A673 (cell line): Measurements from ENCODE around the gene SLC15A1. TPM values are rescaled to one million over a fixed set of nuclear protein-coding genes. Genes with fewer than 3 reads are reported as not detected.
"Not testable (repeated sequence)": the region's sequence is repeated elsewhere in the genome, so short reads cannot be mapped to it uniquely, and the experiment has no call there.

Experiments used
- BruUV-seq: library from RNA; stranded (reverse); fragments of 400-500 nt; replicated peaks from 2 replicates; lab custom pipeline; 2021; lab: Mats Ljungman, UMichigan
- CTCF ChIA-PET: fragments of 300-600 bp; sonication (Branson Sonifier 250); formaldehyde crosslinking; loops from one replicate; lab custom pipeline; 2022; ENCODE audit warnings: antibody characterized with exemption; lab: Charles Lee
- POLR2A ChIA-PET: fragments of 300-600 bp; sonication (Branson Sonifier 250); formaldehyde crosslinking; loops from one replicate; lab custom pipeline; 2022; ENCODE audit warnings: antibody characterized with exemption; ENCODE audit not compliant: low non-redundant PET; lab: Charles Lee
- DNase-seq: peaks from one replicate; pipeline ENCODE4 v3.0.0-alpha.2; 2015; ENCODE audit warnings: low spot score
- H3K27ac ChIP-seq: fragments of 200-600 bp; sonication (generic); 2 replicates; pipeline ENCODE4 v1.5.1; 2016; ENCODE audit warnings: mixed run types, low read depth, mild to moderate bottlenecking, mixed read lengths, antibody characterized with exemption, low read length; ENCODE audit not compliant: poor library complexity, severe bottlenecking
- H3K27me3 ChIP-seq: fragments of 200-600 bp; sonication (generic); replicated peaks from 2 replicates; pipeline ENCODE4 v1.6.1; 2017; ENCODE audit warnings: mixed run types, low read depth, mild to moderate bottlenecking, mixed read lengths, antibody characterized with exemption, low read length; ENCODE audit not compliant: insufficient read depth, poor library complexity
- H3K36me3 ChIP-seq: fragments of 200-600 bp; sonication (generic); 2 replicates; pipeline ENCODE4 v1.6.1; 2016; ENCODE audit warnings: mixed run types, mild to moderate bottlenecking, mixed read lengths, antibody characterized with exemption, low read length; ENCODE audit not compliant: insufficient read depth, poor library complexity, severe bottlenecking
- H3K4me1 ChIP-seq: fragments of 200-600 bp; sonication (generic); 2 replicates; pipeline ENCODE4 v1.6.1; 2017; ENCODE audit warnings: mixed run types, mild to moderate bottlenecking, mixed read lengths, antibody characterized with exemption, low read length; ENCODE audit not compliant: insufficient read depth, poor library complexity, severe bottlenecking
- H3K4me3 ChIP-seq: fragments of 200-600 bp; sonication (generic); 2 replicates; pipeline ENCODE4 v1.5.1; 2016; ENCODE audit warnings: low read depth, mixed run types, mild to moderate bottlenecking, mixed read lengths, low read length; ENCODE audit not compliant: poor library complexity, severe bottlenecking
- H3K9me3 ChIP-seq: fragments of 200-600 bp; sonication (generic); 2 replicates; pipeline ENCODE4 v1.6.1; 2016; ENCODE audit warnings: mixed run types, low read depth, mild to moderate bottlenecking, mixed read lengths, antibody characterized with exemption, low read length; ENCODE audit not compliant: poor library complexity, severe bottlenecking
- EZH2 ChIP-seq: fragments of 200-600 bp; sonication (generic); IDR thresholded peaks from 2 replicates; pipeline ENCODE4 v1.6.1; 2017; ENCODE audit warnings: borderline replicate concordance, low read depth, mild to moderate bottlenecking, mixed read lengths, antibody characterized with exemption, low read length; ENCODE audit not compliant: poor library complexity, severe bottlenecking
- intact Hi-C: fragments of 100-400 bp; cut with micrococcal nuclease; formaldehyde crosslinking; loops from one replicate; pipeline ENCODE4 v1.10.0; 2022; ENCODE audit not compliant: unreplicated experiment
- total RNA-seq: library from RNA; stranded (reverse); gene quantifications from 2 replicates; pipeline ENCODE4 v1.2.3, GENCODE V29; 2021
- TF ChIP-seq, protein P1 (sequence below): fragments of 300-800, 200-600 bp; sonication (generic); conservative IDR thresholded peaks from 2 replicates; pipeline ENCODE4 v1.5.1; 2017; ENCODE audit warnings: low read depth, mild to moderate bottlenecking, antibody characterized with exemption, low read length, moderate library complexity, mixed read lengths

SLC15A1 gene
- total RNA-seq, 1 experiment from 2014 or later: not detected

DNA sequence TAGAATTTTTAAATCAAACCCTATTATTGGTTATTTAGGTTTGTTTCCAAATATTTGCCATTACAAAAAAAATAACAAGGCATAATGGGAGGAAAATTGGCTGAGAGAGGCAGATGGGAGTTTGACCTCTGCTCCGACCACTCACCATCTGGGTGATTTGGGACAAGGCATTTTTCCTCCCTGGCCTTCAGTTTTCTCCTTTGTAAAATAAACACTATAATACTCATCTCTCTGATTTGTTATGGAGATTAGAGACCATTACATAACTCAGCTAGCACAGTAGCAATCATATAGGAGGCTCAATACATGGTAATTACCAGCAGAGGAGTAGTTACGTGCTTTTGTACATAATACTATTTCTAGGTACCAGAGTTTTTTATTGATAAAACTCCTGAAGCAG is 105.4 kb downstream of the SLC15A1 start:
- Histone ChIP-seq H3K4me1 (no peaks in the 10 kb centered on the region), H3K9me3 (no peaks in the 10 kb centered on the region), H3K4me3 (no peak overlapping the region), H3K27ac (no peak overlapping the region), H3K27me3 (no peaks in the 10 kb centered on the region), H3K36me3 (no peaks in the 10 kb centered on the region)
- intact Hi-C loops: no loop called here
- DNase-seq: no peak
- no TSS peak for BruUV-seq
- CTCF ChIA-PET: no interaction called here
- POLR2A ChIA-PET: no interaction called here
- no peak for TF ChIP-seq EZH2
- TF ChIP-seq, protein P1, sequence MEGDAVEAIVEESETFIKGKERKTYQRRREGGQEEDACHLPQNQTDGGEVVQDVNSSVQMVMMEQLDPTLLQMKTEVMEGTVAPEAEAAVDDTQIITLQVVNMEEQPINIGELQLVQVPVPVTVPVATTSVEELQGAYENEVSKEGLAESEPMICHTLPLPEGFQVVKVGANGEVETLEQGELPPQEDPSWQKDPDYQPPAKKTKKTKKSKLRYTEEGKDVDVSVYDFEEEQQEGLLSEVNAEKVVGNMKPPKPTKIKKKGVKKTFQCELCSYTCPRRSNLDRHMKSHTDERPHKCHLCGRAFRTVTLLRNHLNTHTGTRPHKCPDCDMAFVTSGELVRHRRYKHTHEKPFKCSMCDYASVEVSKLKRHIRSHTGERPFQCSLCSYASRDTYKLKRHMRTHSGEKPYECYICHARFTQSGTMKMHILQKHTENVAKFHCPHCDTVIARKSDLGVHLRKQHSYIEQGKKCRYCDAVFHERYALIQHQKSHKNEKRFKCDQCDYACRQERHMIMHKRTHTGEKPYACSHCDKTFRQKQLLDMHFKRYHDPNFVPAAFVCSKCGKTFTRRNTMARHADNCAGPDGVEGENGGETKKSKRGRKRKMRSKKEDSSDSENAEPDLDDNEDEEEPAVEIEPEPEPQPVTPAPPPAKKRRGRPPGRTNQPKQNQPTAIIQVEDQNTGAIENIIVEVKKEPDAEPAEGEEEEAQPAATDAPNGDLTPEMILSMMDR: no peak

DNA sequence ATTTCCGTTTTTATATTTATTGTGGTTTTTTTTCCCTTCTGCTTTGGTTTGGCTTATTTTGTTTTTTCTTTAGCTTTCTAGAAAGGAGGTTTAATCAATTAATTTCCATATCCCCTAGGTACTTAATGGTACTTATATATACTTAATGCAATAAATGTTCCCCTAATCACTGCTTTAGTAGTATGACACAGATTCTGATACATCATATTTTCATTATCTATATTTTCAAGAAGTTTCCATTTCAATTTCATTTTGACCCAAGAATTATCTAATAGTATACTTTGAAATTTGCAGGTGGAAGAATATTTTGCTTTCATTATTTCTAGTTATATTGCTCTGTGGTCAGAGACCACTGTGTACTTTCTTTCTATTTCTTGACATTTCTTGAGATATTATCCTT is 109.0 kb downstream of the SLC15A1 start:
- BruUV-seq: no TSS peak
- Histone ChIP-seq H3K27ac (no peak overlapping the region), H3K36me3 (no peaks in the 10 kb centered on the region), H3K4me1 (no peaks in the 10 kb centered on the region), H3K27me3 (no peaks in the 10 kb centered on the region), H3K9me3 (no peaks in the 10 kb centered on the region), H3K4me3 (no peak overlapping the region)
- DNase-seq: no peak
- intact Hi-C loops: no loop called here
- no peak for TF ChIP-seq EZH2
- TF ChIP-seq, protein P1: no peak
- ChIA-PET CTCF (interaction anchor here (0.6 kb wide), 1 partner anchor 31 kb away, joined by 3 read pairs; no protein-coding TSS in a partner anchor), POLR2A (no interaction called here)

DNA sequence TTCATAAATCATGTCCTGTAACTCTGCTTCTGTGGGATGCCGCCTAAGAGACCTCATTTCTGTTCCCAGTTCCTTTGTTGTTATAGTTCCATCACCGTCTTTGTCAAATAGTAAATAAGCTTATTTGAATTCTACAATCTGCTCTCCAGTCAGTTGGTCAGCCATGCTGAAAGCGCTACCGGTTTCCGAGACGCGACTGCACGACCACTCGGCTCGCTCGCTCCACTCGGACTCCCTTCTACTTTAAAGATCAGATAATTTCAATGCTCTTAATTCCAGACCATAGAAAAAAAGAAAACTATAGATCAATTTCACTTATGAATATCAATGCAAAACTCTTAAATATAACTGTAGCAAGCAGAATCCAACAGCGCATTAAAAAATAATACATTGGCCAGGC is 111.4 kb downstream of the SLC15A1 start:
- no peaks in the 10 kb centered on the region for H3K36me3 ChIP-seq
- no peak overlapping the region for H3K4me3 ChIP-seq
- intact Hi-C loops: no loop called here
- CTCF ChIA-PET: no interaction called here
- no peak overlapping the region for H3K27ac ChIP-seq
- H3K9me3 ChIP-seq: no peaks in the 10 kb centered on the region
- TF ChIP-seq EZH2: no peak
- TF ChIP-seq, protein P1: no peak
- no peaks in the 10 kb centered on the region for H3K27me3 ChIP-seq
- no peaks in the 10 kb centered on the region for H3K4me1 ChIP-seq
- no TSS peak for BruUV-seq
- no peak for DNase-seq
- POLR2A ChIA-PET: no interaction called here

DNA sequence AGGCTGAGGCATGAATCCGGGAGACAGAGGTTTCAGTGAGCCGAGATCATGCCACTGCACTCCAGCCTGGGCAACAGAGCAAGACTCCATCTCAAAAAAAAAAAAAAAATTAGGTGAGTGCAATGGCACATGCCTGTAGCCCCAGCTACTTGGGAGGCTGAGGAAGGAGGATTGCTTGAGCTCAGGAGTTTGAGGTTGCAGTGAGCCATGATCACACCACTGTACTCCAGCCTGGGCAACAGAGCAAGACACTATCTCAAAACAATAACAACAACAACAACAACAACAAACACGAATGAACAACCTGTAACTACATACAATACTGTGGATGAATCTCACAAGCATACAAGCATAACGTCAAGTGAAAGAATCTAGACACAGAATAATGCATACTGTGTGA is 112.7 kb downstream of the SLC15A1 start:
- BruUV-seq, H3K4me1 ChIP-seq, H3K27me3 ChIP-seq, CTCF ChIA-PET, intact Hi-C loops, H3K27ac ChIP-seq, H3K4me3 ChIP-seq, H3K36me3 ChIP-seq, DNase-seq, POLR2A ChIA-PET, H3K9me3 ChIP-seq: not testable (repeated sequence)

DNA sequence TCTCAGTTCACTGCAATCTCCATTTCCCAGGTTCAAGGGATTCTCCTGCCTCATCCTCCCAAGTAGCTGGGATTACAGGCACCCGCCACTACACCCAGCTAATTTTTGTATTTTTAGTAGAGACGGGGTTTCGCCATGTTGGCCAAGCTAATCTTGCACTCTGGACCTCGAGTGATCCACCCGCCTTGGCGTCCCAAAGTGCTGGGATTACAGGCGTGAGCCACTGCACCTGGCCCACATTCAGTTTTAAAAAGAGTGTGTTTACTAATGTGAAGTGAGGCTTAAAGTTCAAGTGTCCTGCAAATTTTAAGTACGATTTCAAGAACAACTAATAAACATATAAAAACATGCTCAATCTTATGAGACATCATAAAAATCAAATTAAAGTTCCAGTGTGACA is 114.1 kb downstream of the SLC15A1 start:
- BruUV-seq, POLR2A ChIA-PET, H3K9me3 ChIP-seq: not testable (repeated sequence)

More for the DNA sequence above, 114.1 kb downstream of the SLC15A1 start:
- H3K36me3 ChIP-seq, H3K4me3 ChIP-seq, H3K4me1 ChIP-seq, intact Hi-C loops, H3K27ac ChIP-seq, CTCF ChIA-PET, H3K27me3 ChIP-seq, DNase-seq: not testable (repeated sequence)
